COR-L47 (cell line): ENCODE measurements around the gene RTN4.
"Not testable (repeated sequence)": the region's sequence is repeated elsewhere in the genome, so short reads cannot be mapped to it uniquely, and the experiment has no call there.

ENCODE experiments used
- DNase-seq: peaks from one replicate; lab custom pipeline; 2025; lab: John Stamatoyannopoulos, UW

Gene RTN4

DNA sequence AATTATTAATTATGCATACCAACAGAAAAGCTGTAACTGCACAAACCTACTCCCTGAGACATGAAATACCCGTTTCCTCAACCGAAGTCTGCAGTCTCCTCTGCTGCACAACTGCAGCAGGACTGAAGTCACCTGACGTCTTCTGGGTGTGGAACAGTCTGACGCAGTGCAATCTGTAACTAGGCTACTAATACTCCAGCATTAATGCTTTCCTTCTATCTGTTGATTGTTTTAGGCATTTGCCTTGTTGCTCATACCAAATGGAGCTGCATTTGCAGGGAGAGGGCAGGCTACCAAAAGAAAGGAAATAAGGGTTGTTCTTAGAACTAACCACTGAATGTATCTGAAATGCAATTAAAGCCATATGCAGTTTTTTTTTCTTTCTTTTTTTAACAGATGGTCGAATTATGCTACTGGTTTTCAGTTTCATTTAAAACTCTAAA is 40.1 kb downstream of the RTN4 start:
- DNase-seq = no peak

DNA sequence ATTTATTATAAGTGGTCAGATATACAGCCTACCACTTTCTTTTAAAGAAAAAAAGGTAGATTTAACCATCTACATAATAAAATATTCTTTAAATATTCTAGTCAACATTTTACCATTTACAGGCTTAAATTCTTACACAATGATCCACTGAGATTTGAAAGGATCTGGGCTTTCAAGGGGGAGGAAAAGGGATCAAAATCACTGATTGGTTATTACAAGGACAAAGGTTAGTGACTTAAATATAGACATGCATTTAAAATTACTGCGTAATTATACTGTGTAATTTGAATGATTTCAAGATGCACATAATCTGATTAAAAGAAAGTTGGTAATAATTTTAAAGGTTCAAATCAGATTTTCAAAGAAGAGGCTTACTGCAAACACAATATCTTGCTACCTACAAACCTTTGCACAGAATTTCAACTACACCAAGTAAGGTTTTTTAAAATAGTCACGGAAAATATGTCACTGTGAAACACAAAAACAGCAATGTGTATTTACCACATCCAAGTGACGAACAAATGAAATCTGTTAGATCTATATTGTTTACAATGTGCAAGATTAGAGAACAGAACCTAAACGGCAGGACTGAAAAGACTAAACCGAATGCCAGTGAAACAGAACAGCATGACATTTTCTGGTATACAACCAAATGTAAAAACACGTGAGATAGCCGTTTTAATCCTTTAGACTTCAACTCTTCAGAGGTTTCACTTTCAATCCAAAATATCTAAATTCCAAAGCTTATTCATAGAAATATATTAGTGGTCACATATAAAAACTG is 40.8 kb downstream of the RTN4 start:
- DNase-seq = no peak

DNA sequence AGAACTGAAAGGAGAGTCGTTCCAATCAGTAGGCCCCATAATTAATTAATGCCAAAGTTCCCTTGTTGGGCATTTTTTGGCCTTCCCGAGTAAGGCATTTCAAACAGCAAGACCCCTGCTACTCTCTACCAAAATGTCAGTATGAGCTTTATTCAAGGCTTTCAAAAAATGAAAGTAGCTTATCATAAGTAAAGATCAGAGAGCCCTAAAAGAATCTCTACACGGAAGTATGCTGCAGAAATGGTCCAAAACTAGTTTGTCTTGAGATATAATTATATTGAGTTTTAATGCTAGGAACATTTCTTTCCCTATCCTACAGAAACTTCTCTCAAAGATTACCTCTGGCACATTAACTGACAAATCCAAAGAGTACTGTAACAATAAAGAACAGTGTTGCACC is 43.9 kb downstream of the RTN4 start:
- no peak for DNase-seq

DNA sequence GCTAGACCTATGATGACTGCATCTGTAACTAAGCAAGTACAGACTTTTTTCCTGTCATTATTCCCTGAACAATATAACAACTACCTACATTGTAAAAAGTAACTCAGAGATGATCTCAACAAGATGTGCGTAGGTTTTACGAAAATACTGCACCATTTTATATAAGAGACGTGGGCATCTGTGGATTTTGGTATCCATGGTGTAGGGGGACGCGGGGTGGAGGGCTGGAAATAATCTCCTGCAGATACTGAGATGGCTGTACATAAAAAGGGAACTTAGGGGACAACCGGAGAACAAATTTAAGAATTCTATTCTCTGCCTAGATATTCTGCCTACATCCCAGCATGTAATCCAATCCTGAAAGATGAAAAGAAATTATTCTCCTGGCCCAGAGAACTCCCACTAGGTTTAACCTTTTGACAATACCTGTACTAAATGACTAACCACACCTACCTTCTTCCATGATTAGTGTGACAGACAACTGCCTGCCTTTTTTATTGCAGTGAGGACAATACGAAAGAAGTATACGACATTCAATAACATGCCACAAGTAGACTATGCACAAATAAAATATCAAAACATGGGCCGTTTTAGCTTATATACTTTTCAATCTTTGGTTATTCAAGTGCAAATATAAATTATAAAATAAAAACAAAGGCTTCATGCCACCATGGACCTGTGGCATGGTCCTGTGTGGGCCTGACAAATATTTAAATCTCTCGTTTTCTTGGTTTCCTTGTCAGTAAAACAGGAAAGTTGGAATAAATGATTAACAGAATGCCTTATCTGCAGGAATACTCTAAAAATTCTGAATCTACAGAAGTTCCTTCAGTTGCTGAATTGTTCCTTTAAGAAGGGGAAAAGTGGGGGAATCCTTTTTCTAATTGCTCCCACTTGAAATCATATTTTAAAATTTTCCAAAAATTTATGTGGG is 46.3 kb downstream of the RTN4 start:
- no peak for DNase-seq

DNA sequence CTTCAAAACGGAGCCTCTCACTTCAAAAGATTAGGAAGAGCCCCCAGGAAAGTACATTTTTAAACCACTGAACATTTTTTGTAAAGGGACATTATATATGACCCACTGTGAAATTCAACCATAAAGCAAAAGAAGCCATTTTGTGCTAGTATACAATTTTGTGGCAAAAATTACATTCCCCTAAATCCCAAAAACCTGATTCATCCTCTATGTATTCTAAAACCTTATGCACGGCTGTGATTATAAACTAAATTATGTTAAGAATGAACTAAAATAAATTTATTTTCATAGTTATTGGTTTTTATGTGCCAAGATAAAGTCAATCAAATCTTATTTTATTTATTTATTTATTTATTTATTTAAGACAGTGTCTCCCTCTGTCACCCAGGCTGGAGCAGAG is 48.5 kb downstream of the RTN4 start:
- DNase-seq = no peak

DNA sequence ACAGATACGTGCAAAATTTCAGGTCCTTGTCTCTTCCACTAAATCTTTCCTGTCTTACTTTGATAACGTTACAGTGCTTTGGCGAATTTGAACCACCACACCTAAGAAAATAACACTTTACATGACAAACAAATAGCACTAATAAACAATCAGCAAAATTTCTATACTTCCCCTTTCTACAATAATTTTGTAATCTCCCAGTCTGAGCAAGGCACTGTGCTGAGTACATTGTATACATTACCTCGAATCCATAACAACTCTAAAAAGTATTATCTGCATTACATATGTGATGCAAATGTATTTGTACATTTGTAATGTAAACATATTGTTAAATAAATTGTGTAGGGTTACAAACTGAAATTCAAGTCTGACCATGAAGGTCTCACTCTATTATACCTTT is 49.9 kb downstream of the RTN4 start:
- DNase-seq = no peak

DNA sequence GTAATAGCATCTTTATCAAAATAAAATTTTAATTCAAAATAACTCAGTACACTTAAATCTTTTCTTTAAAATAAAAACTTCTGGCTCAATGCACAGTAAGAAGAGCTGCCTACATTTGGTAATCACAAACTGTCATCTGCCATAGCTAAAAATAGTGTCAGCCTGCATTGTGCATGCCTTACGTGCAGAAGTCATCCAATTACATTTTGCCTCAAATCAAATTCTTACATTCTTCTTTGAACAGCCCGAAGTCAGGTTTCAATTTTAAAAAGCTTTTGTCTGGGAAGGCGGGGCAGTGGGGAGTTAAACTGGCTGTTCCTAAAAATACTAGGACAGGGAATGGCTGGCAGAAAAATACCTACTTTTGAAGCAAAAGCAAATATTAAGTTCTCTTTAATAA is 51.1 kb downstream of the RTN4 start:
- no peak for DNase-seq

DNA sequence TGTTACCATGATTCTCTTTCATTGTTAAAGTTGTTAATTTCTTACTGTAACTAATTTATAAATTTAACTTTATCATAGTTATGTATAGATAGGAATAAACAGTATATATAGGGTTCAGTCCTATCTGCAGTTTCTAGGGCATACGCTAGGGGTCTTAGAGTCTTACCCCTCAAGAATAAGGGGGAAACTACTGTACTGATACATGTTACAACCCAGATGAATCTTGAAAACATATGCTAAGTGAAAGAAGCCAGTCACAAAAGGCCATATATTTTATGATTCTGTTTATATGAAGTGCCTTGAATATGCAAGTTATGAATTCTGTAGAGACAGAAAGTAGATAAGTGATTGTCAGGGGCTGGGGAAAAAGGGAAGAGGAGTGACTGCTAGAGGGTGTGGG is 52.4 kb downstream of the RTN4 start:
- no peak for DNase-seq

DNA sequence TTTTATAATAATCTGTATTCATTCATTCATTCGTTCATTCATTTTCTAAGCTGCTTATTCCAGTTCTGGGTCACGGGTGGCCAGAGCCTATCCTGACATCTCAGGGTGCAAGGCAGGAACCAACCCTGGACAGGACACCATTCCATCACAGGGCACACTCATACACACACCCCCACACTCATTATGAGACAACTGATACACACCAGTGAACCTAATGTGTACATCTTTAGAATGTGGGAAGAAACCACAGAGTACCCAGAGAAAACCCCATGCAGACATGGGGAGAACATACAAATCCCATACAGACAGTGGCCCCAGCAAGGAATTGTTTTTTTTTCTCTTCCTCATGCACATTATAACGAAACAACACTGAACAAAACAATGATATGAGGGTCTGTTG is 54.7 kb downstream of the RTN4 start:
- DNase-seq = no peak

DNA sequence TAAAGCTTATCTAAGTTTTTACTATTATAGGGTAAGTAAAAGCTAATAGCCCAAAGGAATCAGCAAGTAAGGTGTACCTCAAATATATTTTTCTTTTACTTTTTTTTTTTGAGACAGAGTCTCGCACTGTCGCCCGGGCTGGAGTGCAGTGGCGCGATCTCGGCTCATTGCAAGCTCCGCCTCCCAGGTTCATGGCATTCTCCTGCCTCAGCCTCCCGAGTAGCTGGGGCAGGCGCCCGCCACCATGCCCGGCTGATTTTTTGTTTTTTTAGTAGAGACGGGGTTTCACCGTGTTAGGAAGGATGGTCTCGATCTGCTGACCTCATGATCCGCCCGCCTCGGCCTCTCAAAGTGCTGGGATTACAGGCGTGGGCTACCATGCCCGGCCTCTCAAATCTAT is 59.6 kb downstream of the RTN4 start:
- DNase-seq = not testable (repeated sequence)

DNA sequence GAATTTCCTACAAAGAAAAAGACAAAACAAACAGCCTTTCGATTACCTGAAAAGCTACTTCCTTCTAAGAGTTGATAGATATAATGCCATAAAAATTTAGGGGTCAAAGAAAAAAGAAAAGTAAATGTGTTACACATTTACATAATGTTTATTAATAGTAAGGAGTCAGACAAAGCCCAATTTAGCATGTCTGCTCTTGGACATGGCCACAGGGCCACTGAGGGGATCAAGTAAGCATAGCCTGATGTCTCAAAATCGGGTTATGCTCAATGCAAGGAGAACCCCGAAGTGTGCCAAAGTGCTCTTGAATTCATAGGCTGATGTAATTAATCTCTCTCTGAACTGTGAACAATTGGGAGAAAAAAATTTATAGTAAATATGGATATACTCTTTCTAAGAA is 61.6 kb downstream of the RTN4 start:
- DNase-seq = no peak

DNA sequence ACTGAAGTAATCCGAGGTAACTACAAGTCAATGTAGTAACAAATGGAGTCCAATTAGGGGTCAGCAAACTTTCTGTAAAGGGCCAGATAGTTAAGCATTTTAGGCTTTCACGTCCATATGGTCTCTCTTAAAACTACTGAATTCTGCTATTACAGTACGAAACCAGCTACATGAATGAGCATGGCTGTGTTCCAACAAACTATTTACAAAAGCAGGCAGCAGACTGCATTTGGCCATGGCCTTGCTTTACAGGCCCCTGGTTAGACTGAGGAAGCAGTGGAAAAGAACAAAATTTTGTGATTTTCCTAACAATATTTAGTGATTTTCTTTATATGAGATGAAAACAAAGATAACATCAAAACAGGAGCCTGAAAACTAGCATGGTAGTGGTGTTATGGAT is 64.0 kb downstream of the RTN4 start:
- no peak for DNase-seq

DNA sequence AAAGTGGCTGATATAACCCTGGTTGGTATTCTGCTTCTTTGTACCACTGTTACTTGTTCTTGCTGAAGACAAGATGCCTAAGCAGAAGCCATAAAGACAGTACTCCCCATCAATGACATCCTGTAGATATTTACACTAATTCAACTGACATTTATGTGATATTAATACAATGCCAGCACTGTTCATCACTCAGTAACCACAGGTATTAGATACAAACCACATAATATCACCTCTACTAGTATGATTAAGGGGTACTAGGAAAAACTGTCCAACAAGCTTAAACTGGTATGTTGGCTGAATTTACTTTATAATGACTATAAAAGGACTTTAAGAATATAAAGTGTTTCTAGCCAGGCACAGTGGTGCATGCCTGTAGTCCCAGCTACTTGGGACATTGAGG is 65.8 kb downstream of the RTN4 start:
- DNase-seq = no peak

DNA sequence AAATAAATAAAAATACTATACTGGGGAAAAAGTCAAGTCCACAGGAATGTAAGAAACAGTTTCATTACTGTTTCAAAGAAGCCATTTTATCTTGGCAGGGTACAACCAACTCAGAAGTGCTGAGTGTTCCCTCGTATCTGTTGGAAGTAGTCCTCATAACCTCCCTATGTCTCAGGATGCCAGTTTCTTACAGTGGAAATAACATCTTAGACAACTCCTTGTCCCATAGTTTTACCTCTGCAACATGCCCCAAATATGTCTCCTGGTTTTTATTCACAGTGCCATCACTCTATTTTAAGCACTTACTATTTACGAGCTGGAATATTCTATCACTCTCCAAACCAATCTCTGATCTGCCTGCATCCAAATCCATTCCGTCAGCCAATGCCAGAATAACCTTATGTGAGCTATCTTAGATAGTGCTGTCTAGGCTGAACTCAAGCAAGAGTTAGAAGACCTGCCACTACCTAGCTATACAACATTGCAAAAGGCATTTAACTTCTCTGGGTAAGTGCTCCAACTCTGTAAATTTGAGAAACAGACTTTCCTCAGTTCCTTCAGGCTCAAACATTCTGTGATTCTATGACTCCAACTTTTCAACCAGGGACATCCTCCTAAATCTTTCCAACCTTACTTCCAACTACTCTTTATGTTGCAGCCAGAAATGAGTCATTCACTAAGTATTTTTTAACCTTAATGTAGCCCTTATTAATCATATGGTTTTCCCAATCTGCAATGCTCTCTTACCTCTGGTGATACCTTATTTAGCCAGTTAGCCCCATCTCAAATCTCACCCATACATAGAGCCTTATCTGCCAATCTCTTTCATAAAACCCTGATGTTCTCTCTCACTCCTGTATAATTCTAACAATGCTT is 66.7 kb downstream of the RTN4 start:
- no peak for DNase-seq

DNA sequence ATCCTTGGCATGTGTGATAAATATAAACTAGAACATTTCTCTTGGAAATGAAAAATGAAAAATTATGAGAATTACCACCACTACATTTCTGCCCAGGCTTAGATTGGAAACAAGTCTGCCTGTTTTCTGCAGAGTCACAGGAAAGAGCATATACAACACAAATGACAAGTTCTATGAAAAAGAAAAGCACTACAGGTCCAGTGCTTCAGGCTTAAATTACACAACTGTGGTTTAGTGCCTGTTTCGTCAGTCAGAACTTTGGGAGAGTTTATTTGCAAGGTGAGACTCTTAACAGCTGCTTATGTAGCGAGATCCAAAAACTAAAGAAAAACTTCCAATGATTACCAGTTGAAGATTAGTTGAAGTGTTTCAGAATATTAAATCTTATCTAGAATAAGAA is 68.9 kb downstream of the RTN4 start:
- DNase-seq = no peak

DNA sequence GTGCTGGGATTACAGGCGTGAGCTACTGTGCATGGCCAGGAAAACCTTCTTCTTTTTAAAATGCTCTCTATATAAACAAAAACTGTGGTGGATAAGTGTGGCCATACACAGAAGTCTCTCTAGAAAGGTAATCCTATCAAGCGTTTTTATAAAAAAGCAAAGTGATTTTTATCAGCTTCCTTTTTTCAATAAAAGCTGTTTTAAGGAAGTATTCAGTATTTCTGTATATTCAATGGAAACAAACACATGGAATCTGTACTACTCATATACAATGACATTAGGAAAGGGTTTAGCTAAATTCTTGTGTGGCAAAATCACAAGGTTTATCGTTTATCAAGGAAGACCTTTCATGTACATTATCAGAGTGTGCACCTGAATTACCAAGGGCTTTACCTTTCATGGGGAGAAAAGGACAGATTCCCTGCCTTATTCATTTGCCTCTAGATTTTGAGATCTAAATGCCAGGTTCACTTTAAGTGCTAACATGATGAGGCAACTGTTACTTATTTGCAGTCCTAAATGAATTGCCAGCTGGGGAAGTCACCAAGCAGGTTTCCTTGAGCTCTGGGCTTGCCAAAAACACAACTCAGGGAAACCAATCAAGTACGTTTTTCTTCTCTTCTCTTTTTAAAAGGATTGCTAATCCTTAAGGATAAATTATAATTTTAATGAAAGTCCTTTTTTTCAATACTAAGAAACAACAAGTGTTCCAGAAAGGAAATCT is 70.8 kb downstream of the RTN4 start:
- no peak for DNase-seq

DNA sequence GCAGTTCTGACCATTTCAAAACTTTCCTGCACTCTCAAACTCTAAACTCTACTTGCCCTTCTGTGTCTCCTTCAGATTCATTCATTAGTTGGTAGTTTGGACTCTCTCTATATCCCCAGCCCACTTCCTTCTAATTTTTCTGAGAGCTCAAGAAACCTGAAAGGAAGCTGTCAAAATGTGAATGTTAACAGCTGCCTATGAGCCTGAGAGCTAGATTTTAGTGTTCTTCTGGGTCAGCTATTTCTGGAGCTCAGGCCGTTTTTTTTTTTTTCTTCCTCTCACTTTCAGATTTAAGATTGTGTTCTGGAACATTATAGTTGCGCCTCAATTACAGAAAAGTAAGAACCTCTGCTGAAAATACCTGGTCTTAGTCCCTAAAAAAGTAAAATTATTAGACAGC is 73.1 kb downstream of the RTN4 start:
- no peak for DNase-seq

DNA sequence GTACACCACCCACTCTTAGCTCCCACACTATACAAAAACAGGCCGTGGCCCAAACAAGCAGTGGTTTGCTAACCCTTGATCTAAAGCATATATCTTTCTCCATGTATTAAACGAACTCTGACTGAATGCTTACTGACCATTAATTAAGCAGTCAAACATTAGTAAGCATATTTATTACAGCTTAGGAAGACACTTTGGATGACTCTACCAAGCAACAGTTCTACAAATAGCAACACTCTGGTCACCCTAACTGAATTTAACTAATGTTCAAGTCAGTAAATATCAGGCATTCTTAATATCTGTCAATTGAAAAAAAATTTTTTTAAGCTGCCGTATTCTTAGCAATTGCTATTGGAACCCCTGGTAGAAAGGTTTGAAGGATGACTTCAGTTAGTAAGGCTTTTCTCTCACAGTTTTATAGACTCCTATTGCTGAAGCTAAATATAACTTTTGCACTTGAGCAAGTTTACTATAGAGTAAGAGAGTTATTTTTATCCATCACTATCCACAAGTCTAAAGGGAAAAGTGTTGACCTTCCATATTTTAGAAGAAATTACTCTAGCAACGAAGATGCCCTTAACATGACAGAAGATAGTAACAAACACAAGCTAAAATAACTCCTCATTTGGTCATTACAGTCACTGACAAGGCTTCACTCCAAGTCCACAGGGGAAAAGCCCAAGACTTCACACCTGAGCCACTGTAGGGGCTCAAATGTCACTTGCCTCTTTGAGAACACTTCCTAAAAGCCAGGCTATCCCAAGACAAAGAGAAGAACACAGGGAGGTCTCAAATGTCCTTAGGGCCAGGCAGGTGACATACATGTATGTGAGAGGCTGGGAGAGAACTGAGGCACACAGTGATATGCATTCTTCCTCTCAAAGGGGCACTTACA is 74.4 kb downstream of the RTN4 start:
- no peak for DNase-seq

DNA sequence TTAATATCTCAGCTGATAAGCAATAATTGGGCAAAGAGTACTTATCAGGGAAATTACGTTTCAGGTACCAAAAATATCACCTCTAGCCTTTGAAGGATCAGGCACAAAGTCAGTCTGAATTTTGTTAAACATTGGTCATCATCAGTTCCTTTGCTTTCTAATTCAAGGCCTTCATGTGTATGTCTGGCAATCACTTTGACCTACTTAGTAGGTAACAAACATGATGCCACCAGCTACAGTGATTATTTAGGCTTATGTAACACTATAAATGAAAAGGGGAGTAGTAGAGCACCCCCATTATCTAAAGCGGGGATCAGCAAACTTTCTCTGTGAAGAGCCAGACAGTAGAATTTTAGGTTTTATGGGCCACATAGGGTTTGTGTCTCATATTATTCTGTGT is 75.1 kb downstream of the RTN4 start:
- DNase-seq = no peak

DNA sequence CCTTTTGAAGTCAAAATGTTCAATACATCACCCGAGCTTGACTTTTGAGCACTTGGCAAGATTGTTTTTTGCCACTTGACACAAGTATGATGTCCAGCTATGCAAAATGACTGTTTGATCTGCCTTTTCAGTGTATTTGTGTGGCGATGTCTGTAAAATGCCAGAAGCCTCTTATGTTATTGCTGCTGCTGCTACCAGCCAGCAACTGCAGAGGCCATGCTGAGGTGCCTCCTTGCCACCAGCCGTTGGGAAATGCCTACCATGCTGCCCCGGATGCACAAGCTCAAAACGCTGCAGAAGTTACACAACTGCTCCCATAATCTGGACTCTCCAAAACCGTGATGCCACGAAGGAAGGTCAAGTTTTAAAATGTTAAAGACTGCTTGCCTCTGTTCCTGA is 80.3 kb downstream of the RTN4 start:
- no peak for DNase-seq
